ENCODE data around the gene JCHAIN. TPM values are rescaled to one million over a fixed set of nuclear protein-coding genes. Genes with fewer than 3 reads are reported as not detected.
A peak's percentile ranks its signal among the peaks of the same experiment; 100 is the strongest.
"Not testable (repeated sequence)": the region's sequence is repeated elsewhere in the genome, so short reads cannot be mapped to it uniquely, and the experiment has no call there.

Gene JCHAIN
- total RNA-seq, 4 donors from 2014 or later, result 15.8 to 99.9 (median 36.0) TPM

DNA sequence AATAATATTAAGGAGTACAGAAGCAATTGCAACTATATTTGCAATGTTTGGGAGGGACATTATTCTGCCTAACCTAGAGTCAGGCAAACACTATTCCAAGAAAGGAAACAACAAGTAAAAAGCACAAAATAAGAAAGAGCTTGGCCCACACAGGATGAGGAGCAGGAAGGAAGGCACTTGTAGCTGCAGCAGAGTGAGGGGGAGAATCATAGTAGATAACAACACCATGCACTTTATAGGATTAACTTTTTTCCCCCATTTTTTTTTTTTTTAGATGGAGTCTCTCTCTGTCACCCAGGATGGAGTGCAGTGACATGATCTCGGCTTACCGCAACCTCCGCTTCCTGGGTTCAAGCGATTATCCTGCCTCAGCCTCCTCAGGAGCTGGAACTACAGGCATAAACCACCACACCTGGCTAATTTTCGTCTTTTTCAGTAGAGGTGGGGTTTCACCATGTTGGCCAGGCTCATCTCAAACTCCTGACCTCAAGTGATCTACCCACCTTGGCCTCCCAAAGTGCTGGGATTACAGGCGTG lies 10.3 kb upstream of the JCHAIN start:
- no peak for DNase-seq (ENCODE audit: low spot score)
- ATAC-seq (ENCODE audit: low FRiP score), result no peak
- TF ChIP-seq, protein P1, sequence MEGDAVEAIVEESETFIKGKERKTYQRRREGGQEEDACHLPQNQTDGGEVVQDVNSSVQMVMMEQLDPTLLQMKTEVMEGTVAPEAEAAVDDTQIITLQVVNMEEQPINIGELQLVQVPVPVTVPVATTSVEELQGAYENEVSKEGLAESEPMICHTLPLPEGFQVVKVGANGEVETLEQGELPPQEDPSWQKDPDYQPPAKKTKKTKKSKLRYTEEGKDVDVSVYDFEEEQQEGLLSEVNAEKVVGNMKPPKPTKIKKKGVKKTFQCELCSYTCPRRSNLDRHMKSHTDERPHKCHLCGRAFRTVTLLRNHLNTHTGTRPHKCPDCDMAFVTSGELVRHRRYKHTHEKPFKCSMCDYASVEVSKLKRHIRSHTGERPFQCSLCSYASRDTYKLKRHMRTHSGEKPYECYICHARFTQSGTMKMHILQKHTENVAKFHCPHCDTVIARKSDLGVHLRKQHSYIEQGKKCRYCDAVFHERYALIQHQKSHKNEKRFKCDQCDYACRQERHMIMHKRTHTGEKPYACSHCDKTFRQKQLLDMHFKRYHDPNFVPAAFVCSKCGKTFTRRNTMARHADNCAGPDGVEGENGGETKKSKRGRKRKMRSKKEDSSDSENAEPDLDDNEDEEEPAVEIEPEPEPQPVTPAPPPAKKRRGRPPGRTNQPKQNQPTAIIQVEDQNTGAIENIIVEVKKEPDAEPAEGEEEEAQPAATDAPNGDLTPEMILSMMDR (IDR thresholded peaks at IDR 0.05), result no peak

DNA sequence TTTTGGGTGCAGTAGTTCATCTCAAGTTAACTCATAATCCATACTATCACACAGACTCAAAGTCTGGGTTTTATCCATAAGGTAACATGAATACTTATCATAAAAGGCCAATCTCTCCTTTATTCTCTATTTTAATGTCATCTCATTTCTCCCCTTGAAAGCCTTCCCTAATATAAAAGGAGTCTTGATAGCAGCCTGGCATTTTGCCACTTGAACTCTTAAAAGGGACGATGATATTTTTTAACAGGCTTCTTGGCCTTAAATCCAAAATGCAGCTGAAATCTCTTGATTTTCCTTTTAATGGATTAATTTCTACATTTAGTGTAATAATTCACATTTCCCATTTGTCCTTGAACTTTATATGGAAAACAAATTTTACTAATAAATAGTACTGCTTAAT lies 8.4 kb upstream of the JCHAIN start:
- TF ChIP-seq, protein P1 (IDR thresholded peaks at IDR 0.05), result no peak
- no peak for DNase-seq (ENCODE audit: low spot score)

DNA sequence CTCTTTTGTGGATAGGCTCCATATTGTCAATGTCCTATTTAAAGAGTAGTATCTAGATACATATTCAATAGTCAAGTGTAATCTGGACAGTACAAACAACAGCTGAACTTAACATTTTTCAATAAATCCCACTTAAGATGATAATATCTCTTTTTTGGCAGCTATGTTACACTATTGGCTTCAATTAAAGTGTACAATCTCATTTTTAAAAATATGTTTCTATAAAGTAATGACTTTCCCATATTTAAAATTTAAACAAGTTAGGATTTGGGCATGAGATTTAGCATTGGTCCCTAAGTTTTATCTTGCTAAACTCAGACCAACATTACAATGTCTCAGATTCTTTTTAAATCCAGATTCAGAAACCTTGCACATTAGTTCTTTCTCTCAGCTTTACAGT lies 7.9 kb upstream of the JCHAIN start:
- TF ChIP-seq, protein P1 (IDR thresholded peaks at IDR 0.05), result no peak
- DNase-seq (ENCODE audit: low spot score) (no peak), ATAC-seq (ENCODE audit: low FRiP score) (no peak)

More for the DNA sequence above, 8.4 kb upstream of the JCHAIN start:
- no peak for ATAC-seq (ENCODE audit: low FRiP score)

DNA sequence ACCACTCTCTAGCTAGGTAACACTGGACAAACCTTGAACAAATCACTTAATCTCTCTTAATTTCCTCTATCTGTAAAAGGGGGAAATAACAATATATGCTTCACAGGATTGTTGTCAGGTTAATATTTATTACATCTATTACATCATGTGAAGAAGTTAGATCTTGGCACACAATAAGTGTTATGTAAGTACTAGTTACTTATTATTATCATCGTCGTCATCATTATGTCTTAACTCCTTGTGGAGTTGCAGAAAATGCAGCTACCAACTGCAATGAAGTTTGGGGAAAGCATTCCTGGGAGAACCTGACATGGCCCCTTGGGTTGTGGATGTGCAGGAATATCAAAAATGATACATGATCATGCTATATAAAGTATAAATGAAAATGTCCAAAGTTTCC lies 4.8 kb upstream of the JCHAIN start:
- TF ChIP-seq, protein P1 (IDR thresholded peaks at IDR 0.05), result no peak
- DNase-seq (ENCODE audit: low spot score) (no peak), ATAC-seq (ENCODE audit: low FRiP score) (no peak)

DNA sequence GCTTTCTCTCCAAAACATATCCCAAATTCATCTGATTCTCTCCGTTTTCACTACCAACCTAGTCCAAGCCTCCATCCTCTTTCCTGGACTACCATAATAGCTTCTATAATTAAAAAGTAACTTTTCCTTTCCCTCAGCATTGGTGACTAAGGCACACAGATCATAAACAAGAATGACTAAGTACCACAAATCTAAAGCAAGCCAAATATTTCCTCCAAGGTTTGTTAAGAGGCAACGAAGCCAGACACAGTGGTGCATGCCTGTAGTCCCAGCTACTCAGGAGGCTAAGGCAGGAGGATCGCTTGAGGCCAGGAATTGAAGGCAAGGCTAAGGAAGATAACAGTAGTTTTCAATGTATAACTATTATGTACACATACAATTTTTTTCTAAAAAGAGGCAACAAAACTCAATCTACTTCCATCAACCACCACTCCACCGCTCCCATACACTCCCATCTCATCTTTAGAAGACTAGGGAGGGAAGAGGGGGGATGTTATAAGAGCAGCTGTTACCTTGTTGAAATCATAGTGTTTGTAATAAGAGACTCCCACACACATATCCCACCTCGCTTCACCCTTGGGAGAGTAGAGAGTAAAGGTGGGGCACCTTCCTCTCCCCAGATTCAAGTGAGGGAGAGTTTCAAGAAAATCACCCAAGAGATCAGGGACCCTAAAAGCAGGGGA lies 4.2 kb upstream of the JCHAIN start:
- no peak for DNase-seq (ENCODE audit: low spot score)
- ATAC-seq (ENCODE audit: low FRiP score), result no peak
- TF ChIP-seq, protein P1 (IDR thresholded peaks at IDR 0.05), result no peak

DNA sequence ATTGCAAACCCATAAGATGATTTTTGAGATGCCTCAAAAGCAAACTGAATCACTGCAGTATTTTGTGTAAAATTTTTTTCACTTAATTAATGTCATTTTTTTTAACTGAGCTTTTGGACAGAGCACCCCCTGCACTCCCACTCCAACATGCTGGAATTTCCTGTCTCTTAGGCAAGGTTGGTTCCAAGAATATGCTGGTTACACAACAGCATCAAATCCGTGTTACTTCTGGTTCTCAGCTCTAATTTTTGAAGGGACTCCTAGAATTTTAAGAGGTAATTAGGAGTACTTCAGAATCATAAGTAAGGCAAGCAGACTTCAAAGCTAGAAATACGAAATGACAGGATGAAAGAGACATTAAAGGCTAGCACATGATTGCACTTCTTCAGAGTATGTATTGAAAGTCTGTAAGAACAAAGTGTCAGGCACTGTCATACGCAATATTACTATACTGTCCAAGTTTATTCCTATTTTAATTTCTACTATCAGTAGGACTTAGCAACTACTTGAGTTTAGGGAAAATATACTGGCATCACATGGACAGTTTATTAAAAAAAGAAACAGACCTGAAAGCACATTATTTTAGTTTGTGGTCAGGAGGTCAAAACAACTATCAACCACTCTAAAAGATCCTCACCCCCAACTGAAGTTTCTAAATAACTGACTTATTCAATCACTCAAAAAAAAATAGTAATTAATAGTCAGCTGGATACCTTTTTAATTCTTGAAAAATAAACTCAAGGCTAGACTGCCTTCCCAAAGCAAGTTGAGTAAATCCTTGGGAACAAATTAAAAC lies 1.6 kb upstream of the JCHAIN start:
- ATAC-seq (ENCODE audit: low FRiP score) (peak; percentile 83), DNase-seq (ENCODE audit: low spot score) (no peak)
- TF ChIP-seq, protein P1 (IDR thresholded peaks at IDR 0.05), result no peak

- DNase-seq (ENCODE audit: low spot score); ATAC-seq (ENCODE audit: low FRiP score): not testable (repeated sequence)
These were observed 4.9 kb downstream of the JCHAIN start for GRCh38 chr4:70661309-70661922.

All from omental fat pad (tissue), 4 donors.